GM13976 (cell line): ENCODE results near the gene TBCC.
A peak's percentile ranks its signal among the peaks of the same experiment; 100 is the strongest.
"Not testable (repeated sequence)": the region's sequence is repeated elsewhere in the genome, so short reads cannot be mapped to it uniquely, and the experiment has no call there.

Experiments used
- DNase-seq: peaks from one replicate; pipeline ENCODE4 v3.0.0; 2012; ENCODE audit warnings: low spot score
- CTCF ChIP-seq: IDR thresholded peaks from 2 replicates; pipeline ENCODE4 v1.5.1; 2012; ENCODE audit warnings: borderline replicate concordance, mild to moderate bottlenecking; ENCODE audit not compliant: insufficient read depth; ENCODE audit errors: extremely low read depth, missing control alignments, control extremely low read depth
- in situ Hi-C: fragments of 300-500 bp; cut with MboI; formaldehyde crosslinking; loops from one replicate; pipeline ENCODE4 v1.12.0; 2022; ENCODE audit warnings: low sequenced_read_pairs, mixed read lengths, inconsistent platforms; ENCODE audit not compliant: unreplicated experiment

Gene TBCC

GRCh38 chr6:42781796-42782688 lies 36.1 kb upstream of the TBCC start, which contains the start of gene BICRAL:
Gene BICRAL, plus strand, starts transcription at chr6:42782052. Its CDS starts 39,971 bp downstream, at chr6:42822023.
- DNase-seq: peak; percentile 72
- TF ChIP-seq CTCF: no peak
- in situ Hi-C loops: no loop called here

GRCh38 chr6:42781546-42781795 lies 35.6 kb upstream of the TBCC start:
- no peak for TF ChIP-seq CTCF
- in situ Hi-C loops: no loop called here
- DNase-seq: no peak

GRCh38 chr6:42779521-42779920 lies 33.6 kb upstream of the TBCC start:
- TF ChIP-seq CTCF: no peak
- no peak for DNase-seq
- in situ Hi-C loops: no loop called here

- no peak for TF ChIP-seq CTCF
- in situ Hi-C loops: no loop called here
- DNase-seq: no peak
Measured at GRCh38 chr6:42778122-42778521, 32.2 kb upstream of the TBCC start.

GRCh38 chr6:42777126-42777822 lies 31.4 kb upstream of the TBCC start:
- no peak for TF ChIP-seq CTCF
- in situ Hi-C loops: no loop called here
- no peak for DNase-seq

- in situ Hi-C loops: not testable (repeated sequence)
- peak; percentile 62 for DNase-seq
Measured at GRCh38 chr6:42774821-42775487, 29.1 kb upstream of the TBCC start.

GRCh38 chr6:42774201-42774600 lies 28.3 kb upstream of the TBCC start:
- DNase-seq: no peak
- in situ Hi-C loops: no loop called here
- TF ChIP-seq CTCF: no peak
